Measurements from ENCODE around the gene CAGE1. TPM values are rescaled to one million over a fixed set of nuclear protein-coding genes. Genes with fewer than 3 reads are reported as not detected.
"Not testable (repeated sequence)": the region's sequence is repeated elsewhere in the genome, so short reads cannot be mapped to it uniquely, and the experiment has no call there.

CAGE1 gene
- total RNA-seq, 1 donor from 2014 or later = 0.09 TPM

DNA sequence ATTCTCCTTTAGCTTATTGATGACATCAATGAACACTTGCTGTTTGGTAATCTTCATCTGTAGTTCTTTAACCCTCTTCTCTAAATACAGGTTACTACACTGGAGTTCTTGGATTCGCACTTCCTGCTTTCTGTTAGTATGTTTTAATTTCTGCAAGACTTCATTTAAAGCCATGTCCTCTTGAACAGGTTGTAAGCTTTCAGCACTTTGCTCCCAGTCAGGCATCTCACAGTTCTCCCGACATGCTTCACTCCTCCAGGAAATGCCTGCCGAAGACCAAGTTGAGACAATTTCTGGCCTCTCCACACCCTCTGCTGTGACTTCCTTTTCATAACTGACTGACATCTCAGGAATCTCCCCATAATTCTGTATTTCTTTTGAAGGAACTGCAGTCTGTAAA, 15.8 kb downstream of the CAGE1 start:
- no peaks in the 10 kb centered on the region for H3K27me3 Mint-ChIP-seq (ENCODE audit: low read depth)
- H3K27ac Mint-ChIP-seq = no peak overlapping the region
- DNase-seq (ENCODE audit: low spot score in 2 of 2, unreplicated experiment in 2 of 2) = no peak
- H3K9me3 Mint-ChIP-seq = no peaks in the 10 kb centered on the region
- peaks cover 5% of the 10 kb centered on the region for H3K4me1 Mint-ChIP-seq
- no peaks in the 10 kb centered on the region for H3K36me3 Mint-ChIP-seq
- H3K4me3 Mint-ChIP-seq = no peak overlapping the region
- TF ChIP-seq, protein P1, sequence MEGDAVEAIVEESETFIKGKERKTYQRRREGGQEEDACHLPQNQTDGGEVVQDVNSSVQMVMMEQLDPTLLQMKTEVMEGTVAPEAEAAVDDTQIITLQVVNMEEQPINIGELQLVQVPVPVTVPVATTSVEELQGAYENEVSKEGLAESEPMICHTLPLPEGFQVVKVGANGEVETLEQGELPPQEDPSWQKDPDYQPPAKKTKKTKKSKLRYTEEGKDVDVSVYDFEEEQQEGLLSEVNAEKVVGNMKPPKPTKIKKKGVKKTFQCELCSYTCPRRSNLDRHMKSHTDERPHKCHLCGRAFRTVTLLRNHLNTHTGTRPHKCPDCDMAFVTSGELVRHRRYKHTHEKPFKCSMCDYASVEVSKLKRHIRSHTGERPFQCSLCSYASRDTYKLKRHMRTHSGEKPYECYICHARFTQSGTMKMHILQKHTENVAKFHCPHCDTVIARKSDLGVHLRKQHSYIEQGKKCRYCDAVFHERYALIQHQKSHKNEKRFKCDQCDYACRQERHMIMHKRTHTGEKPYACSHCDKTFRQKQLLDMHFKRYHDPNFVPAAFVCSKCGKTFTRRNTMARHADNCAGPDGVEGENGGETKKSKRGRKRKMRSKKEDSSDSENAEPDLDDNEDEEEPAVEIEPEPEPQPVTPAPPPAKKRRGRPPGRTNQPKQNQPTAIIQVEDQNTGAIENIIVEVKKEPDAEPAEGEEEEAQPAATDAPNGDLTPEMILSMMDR (IDR thresholded peaks at IDR 0.05; ENCODE audit: unreplicated experiment) = no peak

DNA sequence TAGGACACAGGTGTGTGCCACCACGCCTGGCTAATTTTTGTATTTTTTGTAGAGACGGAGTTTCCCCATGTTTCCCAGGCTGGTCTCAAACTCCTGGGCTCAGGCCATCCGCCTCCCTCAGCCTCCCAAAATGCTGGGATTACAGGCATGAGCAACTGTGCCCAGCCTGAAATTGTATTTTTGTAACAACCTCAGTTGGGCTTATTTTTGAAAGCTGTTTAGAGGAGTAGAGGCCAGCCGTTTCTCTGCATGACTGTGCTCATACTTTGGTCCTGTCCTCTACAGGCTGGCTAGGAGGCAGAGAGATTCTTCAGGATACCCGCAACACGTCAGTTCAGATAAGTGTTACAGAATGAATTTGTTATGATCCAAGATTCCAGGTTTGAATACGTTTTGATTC, 22.1 kb downstream of the CAGE1 start:
- H3K4me1 Mint-ChIP-seq = peaks cover 5% of the 10 kb centered on the region
- no peaks in the 10 kb centered on the region for H3K27me3 Mint-ChIP-seq (ENCODE audit: low read depth)
- no peak for DNase-seq (ENCODE audit: low spot score in 2 of 2, unreplicated experiment in 2 of 2)
- TF ChIP-seq, protein P1 (IDR thresholded peaks at IDR 0.05; ENCODE audit: unreplicated experiment) = no peak
- H3K9me3 Mint-ChIP-seq = no peaks in the 10 kb centered on the region
- H3K4me3 Mint-ChIP-seq = no peak overlapping the region
- H3K36me3 Mint-ChIP-seq = no peaks in the 10 kb centered on the region
- no peak overlapping the region for H3K27ac Mint-ChIP-seq

DNA sequence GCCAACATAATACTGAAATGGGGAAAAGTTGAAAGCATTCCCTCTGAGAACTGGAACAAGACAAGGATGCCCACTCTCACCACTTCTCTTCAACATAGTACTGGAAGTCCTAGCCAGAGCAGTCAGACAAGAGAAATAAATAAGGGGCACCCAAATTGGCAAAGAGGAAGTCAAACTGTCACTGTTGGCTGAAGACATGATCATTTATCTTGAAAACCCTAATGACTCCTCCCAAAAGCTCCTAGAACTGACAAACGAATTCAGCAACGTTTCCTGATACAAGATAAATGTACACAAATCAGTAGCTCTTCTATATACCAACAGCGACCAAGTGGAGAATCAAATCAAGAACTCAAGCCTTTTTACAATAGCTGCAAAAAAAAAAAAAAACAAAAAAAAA, 37.6 kb downstream of the CAGE1 start:
- peaks cover 37% of the 10 kb centered on the region for H3K9me3 Mint-ChIP-seq
- not testable (repeated sequence) for H3K27ac Mint-ChIP-seq; DNase-seq (ENCODE audit: low spot score in 2 of 2, unreplicated experiment in 2 of 2); H3K27me3 Mint-ChIP-seq (ENCODE audit: low read depth); H3K4me3 Mint-ChIP-seq; H3K4me1 Mint-ChIP-seq; H3K36me3 Mint-ChIP-seq

DNA sequence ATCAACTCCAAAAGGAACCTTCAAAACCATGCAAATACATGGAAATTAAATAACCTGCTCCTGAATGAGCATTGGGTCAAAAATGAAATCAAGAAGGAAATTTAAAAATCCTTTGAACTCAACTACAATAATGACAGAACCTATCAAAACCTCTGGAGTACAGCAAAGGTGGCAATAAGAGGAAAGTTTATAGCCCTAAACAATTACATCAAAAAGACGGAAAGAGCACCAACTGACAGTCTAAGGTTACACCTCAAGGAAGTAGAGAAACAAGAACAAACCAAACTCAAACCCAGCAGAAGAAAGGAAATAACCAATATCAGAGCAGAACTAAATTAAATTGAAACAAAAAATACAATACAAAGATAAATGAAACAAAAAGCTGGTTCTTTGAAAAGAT, 39.0 kb downstream of the CAGE1 start:
- not testable (repeated sequence) for DNase-seq (ENCODE audit: low spot score in 2 of 2, unreplicated experiment in 2 of 2); H3K27me3 Mint-ChIP-seq (ENCODE audit: low read depth); H3K4me1 Mint-ChIP-seq; H3K4me3 Mint-ChIP-seq; H3K36me3 Mint-ChIP-seq; H3K27ac Mint-ChIP-seq
- H3K9me3 Mint-ChIP-seq = peaks cover 37% of the 10 kb centered on the region

DNA sequence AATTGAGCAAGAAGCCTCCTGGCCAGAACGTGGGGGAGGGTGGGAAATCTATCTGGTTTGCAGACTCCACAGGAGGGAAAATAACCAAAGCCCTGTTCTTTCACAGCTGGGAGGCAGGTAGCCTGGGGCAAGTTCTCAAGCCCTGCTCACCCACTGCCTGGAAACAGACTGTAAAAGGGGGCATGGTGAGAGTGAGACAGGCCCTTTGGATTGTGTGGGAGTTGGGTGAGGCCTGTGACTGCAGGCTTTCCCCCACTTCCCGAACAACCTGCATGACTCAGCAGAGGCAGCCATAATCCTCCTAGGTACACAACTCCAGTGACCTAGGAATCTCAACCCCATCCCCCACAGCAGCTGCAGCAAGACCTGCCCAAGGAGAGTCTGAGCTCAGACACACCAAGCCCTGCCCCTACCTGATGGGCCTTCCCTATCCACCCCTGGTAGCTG, 42.0 kb downstream of the CAGE1 start:
- not testable (repeated sequence) for DNase-seq (ENCODE audit: low spot score in 2 of 2, unreplicated experiment in 2 of 2); H3K27ac Mint-ChIP-seq; H3K4me3 Mint-ChIP-seq; H3K27me3 Mint-ChIP-seq (ENCODE audit: low read depth); H3K4me1 Mint-ChIP-seq; H3K36me3 Mint-ChIP-seq
- H3K9me3 Mint-ChIP-seq = peaks cover 33% of the 10 kb centered on the region

DNA sequence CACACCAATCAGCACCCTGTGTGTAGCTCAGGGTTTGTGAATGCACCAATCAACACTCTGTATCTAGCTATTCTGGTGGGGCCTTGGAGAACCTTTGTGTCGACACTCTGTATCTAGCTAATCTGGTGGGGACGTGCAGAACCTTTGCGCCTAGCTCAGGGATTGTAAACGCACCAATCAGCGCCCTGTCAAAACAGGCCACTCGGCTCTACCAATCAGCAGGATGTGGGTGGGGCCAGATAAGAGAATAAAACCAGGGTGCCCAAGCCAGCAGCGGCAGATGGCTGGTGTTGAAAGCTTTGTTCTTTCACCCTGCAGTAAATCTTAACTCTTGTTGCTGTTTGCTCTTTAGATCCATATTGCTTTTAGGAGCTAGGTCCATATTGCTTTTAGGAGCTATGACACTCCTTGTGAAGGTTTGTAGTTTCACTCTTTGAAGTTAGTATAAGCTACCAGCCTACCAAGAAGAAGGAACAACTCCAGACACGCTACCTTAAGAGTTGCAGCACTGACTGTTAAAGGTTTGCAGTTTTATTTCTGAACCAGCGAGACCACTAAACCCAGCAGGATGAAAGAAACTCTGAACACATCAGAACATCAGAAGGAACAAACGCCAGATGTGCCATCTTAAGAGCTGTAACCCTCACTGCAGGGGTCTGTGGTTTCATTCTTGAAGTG, 44.6 kb downstream of the CAGE1 start:
- not testable (repeated sequence) for H3K27ac Mint-ChIP-seq; H3K36me3 Mint-ChIP-seq; H3K4me3 Mint-ChIP-seq; H3K27me3 Mint-ChIP-seq (ENCODE audit: low read depth); DNase-seq (ENCODE audit: low spot score in 2 of 2, unreplicated experiment in 2 of 2); H3K4me1 Mint-ChIP-seq
- H3K9me3 Mint-ChIP-seq = peaks cover 12% of the 10 kb centered on the region

DNA sequence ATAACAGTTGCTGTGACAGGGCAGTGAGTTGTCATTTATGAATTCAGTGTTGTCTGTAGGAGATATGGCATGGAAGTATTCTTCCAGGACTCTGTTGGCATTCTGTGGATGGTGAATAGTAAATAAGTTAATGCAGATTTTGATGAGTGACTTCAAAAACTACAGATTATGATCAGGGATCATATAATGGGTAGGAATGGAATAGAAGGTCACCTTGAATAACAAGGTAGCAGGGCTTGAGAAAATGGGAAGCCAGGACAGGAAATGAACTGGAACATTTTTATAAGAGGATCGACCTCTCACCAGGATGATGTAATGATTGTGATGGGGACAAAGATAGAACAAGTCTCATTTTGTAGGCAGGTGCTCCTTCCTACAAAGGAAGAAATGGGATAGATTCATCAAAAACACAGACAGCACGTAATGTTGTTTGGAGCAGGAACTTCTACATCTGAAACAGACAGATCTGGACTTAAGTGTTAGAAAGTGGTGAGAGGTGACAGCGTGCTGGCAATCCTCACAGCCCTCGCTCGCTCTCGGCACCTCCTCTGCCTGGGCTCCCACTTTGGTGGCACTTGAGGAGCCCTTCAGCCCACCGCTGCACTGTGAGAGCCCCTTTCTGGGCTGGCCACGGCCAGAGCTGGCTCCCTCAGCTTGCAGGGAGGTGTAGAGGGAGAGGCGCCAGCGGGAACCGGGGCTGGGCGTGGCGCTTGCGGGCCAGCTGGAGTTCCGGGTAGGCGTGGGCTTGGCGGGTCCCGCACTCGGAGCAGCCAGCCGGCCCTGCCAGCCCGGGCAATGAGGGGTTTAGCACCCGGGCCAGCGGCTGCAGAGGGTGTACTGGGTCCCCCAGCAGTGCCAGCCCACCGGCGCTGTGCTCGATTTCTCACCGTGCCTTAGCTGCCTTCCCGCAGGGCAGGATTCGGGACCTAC, 45.7 kb downstream of the CAGE1 start:
- H3K36me3 Mint-ChIP-seq = no peaks in the 10 kb centered on the region
- H3K4me3 Mint-ChIP-seq = no peak overlapping the region
- H3K4me1 Mint-ChIP-seq = no peaks in the 10 kb centered on the region
- H3K27me3 Mint-ChIP-seq (ENCODE audit: low read depth) = no peaks in the 10 kb centered on the region
- DNase-seq (ENCODE audit: low spot score in 2 of 2, unreplicated experiment in 2 of 2) = no peak
- TF ChIP-seq, protein P1 (IDR thresholded peaks at IDR 0.05; ENCODE audit: unreplicated experiment) = no peak
- peaks cover 6% of the 10 kb centered on the region for H3K9me3 Mint-ChIP-seq
- no peak overlapping the region for H3K27ac Mint-ChIP-seq

All from mesothelial cell of epicardium (in vitro differentiated cells).